Activated T-cell treated with anti-CD3 and anti-CD28 coated beads, Interleukin-2, amount 50 U/mL, for 72 hours (primary cell): ENCODE data around the gene MXD4. TPM values are rescaled to one million over a fixed set of nuclear protein-coding genes. Genes with fewer than 3 reads are reported as not detected.

ENCODE experiments used
- ATAC-seq, 2 donors: fragments of 150-1000 bp; cut with Tn5 transposase; replicated peaks in 1 of 2; 2 replicates each; pipeline ENCODE4 v1.10.0; 2021; ENCODE audit warnings: moderate library complexity in 2 of 2, mild to moderate bottlenecking in 1 of 2
- DNase-seq, 2 donors: peaks; one replicate each; pipeline ENCODE4 v3.0.0; 2021 to 2022; ENCODE audit warnings: mixed read lengths in 1 of 2
- H3K27ac Mint-ChIP-seq: one replicate; pipeline ENCODE4 v1.8.0; 2022; ENCODE audit warnings: mild to moderate bottlenecking, moderate library complexity, mixed read lengths
- H3K27me3 Mint-ChIP-seq: one replicate; pipeline ENCODE4 v1.8.0; 2022; ENCODE audit warnings: low read depth, mixed read lengths
- H3K36me3 Mint-ChIP-seq, 2 donors: one replicate each; pipeline ENCODE4 v1.8.0; 2022; ENCODE audit warnings: mixed read lengths in 2 of 2, mild to moderate bottlenecking in 1 of 2; ENCODE audit not compliant: insufficient read depth in 2 of 2
- H3K4me1 Mint-ChIP-seq: one replicate; pipeline ENCODE4 v1.8.0; 2022; ENCODE audit warnings: low read depth, mixed read lengths
- H3K4me3 Mint-ChIP-seq, 2 donors: one replicate each; pipeline ENCODE4 v1.8.0; 2022; ENCODE audit warnings: mild to moderate bottlenecking in 2 of 2, mixed read lengths in 2 of 2, moderate library complexity in 2 of 2
- H3K9me3 Mint-ChIP-seq, 2 donors: one replicate each; pipeline ENCODE4 v1.8.0; 2022; ENCODE audit warnings: mixed read lengths in 2 of 2
- total RNA-seq, 2 donors: library from RNA; stranded (reverse); gene quantifications; one replicate each; pipeline ENCODE4 v1.2.3, GENCODE V29; 2022

Gene MXD4
- total RNA-seq, 2 donors from 2014 or later, result 10.1 to 11.3 TPM

DNA sequence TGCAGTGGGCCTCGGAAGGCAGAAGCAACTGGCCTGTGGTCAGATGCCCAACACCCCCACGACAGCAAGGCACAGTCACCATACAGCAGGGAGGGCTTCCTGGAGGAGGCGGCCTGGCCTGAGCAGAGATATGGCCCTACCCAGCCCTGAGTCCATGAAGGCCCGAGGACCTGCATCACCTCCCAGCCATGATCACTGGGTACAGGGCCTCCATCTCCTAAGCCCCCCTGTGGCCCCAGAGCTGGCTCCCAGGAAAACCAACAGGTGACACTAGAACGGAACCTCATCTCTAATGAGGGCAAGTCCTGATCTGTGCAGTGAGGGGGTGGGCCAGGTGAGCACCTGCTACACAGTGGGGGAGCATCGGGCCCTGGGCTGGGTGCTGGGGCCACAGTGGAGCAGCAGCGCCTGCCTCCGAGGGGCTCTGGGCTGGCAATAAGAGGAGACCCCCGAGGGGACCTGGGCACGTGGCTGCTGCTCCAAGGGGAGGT, 26.2 kb upstream of the MXD4 start:
- H3K27me3 Mint-ChIP-seq, result no peaks in the 10 kb centered on the region
- peaks cover 20% of the 10 kb centered on the region for H3K4me1 Mint-ChIP-seq
- ATAC-seq (no peak), DNase-seq (no peak)
- no peaks in the 10 kb centered on the region for H3K9me3 Mint-ChIP-seq
- no peak overlapping the region for H3K4me3 Mint-ChIP-seq
- H3K36me3 Mint-ChIP-seq, result no peaks in the 10 kb centered on the region
- no peak overlapping the region for H3K27ac Mint-ChIP-seq

DNA sequence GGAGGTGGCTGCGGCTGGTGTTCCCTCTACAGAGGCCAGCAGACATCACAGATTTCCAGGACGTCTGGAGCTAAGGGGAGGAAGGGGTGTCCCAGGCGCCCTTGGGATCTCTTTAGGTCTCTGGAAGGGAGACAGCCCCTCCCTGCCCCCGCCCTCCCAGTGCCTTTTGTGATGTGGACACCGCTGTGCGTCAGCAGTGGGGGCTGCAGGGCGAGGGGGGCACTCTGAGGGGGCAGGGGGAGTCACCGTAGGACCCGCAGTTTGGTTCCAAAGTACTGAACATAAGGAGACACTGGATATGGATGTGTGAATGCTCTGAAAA, 25.6 kb upstream of the MXD4 start:
- DNase-seq, result no peak
- Mint-ChIP-seq H3K4me3 (no peak overlapping the region), H3K27me3 (no peaks in the 10 kb centered on the region), H3K9me3 (no peaks in the 10 kb centered on the region), H3K27ac (no peak overlapping the region), H3K4me1 (peaks cover 25% of the 10 kb centered on the region), H3K36me3 (no peaks in the 10 kb centered on the region)
- no peak for ATAC-seq

DNA sequence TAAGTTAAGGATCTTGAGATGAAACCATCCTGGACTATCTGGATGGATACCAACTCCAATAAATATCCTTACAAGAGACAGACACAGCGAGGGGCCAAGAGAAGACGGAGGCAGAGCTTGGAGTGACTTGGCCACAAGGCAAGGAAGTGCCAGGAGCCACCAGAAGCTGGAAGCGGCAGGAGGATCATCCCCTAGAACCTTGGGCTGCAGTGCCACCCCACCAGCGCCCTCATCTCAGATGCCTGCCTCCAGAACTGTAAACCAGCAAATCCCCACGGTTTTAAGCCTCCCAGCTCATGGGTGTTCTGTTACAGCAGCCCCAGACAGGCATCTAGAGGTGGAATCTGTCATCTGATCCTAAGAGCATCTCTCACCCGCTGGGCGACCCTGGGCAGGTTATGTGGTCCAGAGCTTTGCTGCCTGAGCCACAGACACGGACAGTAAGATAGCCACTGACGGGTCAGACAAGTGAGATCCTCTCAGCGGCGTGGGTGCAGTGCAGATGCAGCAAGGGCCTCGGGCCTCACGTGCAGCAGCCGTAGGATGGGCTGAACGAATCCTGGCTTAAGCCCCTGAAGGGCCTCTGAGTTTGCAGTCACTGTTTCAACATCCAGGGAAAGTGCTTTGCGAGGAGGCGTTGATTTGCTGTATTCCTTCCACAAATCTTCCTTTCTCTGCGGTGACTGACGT, 25.1 kb upstream of the MXD4 start:
- no peaks in the 10 kb centered on the region for H3K27me3 Mint-ChIP-seq
- no peaks in the 10 kb centered on the region for H3K36me3 Mint-ChIP-seq
- no peak for ATAC-seq
- no peak overlapping the region for H3K4me3 Mint-ChIP-seq
- peaks cover 30% of the 10 kb centered on the region for H3K4me1 Mint-ChIP-seq
- DNase-seq, result no peak
- no peaks in the 10 kb centered on the region for H3K9me3 Mint-ChIP-seq
- no peak overlapping the region for H3K27ac Mint-ChIP-seq

DNA sequence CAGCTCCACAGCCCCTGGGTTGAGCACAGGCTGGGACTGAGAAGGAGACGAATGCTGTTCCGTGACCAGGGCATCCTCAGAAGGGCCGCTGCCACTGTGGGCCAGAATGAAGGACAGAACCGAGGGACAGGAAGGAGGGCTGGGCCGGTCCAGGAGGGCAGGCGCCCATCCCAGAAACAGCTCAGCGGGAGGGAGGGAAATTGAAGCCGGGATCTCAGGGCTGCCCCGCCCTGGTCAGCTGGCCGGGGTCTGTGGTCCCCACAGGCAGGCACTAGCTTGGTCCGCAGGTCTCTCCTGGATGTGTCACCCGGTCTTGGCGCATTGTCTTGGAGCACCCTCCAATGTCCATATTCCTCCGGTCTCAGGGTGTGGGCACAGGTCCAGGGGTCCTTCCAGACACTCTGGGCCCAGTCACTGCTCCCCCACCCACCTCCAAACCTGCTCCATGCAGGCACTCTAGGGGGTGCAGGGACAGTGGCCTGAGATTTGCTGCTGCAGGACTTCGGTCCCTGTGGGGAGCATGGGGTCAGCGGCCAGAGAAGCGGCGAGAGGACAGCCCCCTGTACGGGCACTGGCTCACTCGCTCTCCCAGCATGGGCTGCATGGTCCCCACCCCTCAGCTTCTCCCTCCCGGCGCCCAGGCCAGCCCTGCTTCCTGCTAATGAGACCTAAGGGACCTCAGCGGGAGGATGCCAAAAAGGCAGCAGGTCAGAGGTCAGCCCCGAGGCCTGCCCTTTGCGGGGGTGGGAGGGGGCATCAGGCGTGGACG, 23.9 kb upstream of the MXD4 start:
- no peak overlapping the region for H3K4me3 Mint-ChIP-seq
- H3K9me3 Mint-ChIP-seq, result no peaks in the 10 kb centered on the region
- DNase-seq, result no peak
- peaks cover 35% of the 10 kb centered on the region for H3K4me1 Mint-ChIP-seq
- no peak for ATAC-seq
- no peaks in the 10 kb centered on the region for H3K36me3 Mint-ChIP-seq
- H3K27ac Mint-ChIP-seq, result no peak overlapping the region
- no peaks in the 10 kb centered on the region for H3K27me3 Mint-ChIP-seq

DNA sequence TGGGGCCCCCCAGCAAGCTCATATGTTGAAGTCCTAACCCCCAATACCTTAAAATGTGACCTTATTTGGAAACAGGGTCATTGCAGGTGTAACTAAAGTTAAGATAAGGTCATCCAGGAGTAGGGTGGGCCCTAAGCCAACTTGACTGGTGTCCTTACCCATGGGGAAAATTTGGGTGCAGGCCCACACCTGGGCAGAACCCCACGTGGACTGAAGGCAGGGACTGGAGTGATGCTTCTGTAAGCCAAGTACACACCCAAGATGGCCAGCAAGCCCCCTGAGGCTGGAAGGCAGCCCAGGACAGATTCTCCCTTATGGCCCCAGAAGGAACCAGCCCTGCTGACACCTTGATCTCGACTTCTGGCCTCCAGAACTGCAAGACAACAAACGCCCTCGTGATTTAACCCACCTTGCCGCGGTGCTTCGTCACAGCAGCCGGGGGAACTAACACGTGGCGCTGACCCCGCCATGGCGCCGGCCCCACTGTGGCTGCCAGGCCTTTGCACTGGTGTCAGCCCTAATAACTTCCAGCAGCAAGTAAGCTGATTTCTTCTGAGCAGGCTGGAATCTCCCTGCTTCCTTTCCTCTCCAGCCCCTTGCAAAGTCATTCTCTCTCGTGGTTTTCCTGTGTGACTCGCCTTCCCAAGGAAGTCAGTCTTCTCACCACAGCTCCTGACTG, 23.2 kb upstream of the MXD4 start:
- no peaks in the 10 kb centered on the region for H3K27me3 Mint-ChIP-seq
- DNase-seq (no peak), ATAC-seq (no peak)
- no peaks in the 10 kb centered on the region for H3K36me3 Mint-ChIP-seq
- no peak overlapping the region for H3K4me3 Mint-ChIP-seq
- no peaks in the 10 kb centered on the region for H3K9me3 Mint-ChIP-seq
- H3K27ac Mint-ChIP-seq, result no peak overlapping the region
- H3K4me1 Mint-ChIP-seq, result peaks cover 35% of the 10 kb centered on the region

DNA sequence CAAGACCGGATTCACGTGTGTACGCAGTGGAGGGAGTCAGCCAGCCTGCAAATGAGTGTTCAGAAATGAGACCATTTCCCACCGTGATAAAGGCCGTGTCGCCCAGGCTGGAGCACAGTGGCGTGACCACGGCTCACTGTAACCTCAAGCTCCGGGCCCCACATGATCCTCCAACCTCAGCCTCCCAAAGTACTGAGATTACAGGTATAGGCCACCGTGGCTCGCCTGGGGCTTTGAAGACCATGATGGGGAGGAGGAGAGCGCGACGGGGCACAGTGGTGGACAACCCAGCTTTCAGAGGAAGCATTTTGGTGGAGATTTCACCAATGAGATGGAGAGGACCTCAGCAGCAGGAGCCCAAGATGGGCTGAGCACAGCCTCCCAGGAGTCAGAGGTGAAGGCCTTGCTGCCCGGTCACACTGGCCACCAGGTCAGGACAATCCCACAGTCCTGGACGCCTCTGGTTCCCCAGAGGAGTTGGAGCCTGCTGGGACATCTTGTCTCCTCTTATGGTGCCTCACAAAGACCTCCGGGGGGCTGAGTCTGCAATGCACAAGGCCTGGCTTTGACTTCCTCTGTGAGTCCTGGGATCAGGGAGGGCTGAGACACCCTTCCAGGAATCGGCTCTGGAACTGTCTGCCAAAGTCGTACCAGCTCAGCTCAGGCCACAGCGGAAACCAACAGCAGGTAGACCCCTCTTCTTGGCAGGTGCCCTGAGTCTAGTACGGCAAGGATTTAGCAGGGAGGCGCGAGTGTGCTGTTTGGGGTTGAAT, 22.4 kb upstream of the MXD4 start:
- H3K4me3 Mint-ChIP-seq, result no peak overlapping the region
- DNase-seq (no peak), ATAC-seq (no peak)
- peaks cover 30% of the 10 kb centered on the region for H3K4me1 Mint-ChIP-seq
- no peaks in the 10 kb centered on the region for H3K36me3 Mint-ChIP-seq
- no peaks in the 10 kb centered on the region for H3K9me3 Mint-ChIP-seq
- H3K27ac Mint-ChIP-seq, result no peak overlapping the region
- H3K27me3 Mint-ChIP-seq, result no peaks in the 10 kb centered on the region

DNA sequence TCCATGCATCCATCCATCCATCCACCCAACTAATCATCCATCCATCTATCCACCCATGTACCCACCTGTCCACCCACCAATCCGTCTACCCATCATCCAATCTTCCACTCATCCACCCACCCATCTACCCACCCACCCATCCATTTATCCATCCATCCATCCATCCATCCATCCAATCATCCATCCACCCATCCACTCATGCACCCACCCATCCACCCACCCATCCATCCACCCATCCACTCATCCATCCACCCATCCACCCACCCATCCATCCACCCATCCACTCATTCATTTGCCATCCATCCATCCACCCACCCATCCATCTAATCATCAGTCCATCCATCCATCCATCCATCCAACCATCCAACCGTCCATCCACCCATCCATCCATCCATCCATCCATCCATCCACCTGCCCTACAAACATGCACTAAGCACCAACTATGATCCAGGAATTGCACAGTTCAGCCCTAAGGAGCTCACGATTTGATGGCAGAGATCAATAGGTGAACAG, 21.3 kb upstream of the MXD4 start:
- DNase-seq (no peak), ATAC-seq (no peak)
- Mint-ChIP-seq H3K4me1 (peaks cover 30% of the 10 kb centered on the region), H3K27ac (no peak overlapping the region), H3K4me3 (no peak overlapping the region), H3K27me3 (no peaks in the 10 kb centered on the region), H3K36me3 (no peaks in the 10 kb centered on the region), H3K9me3 (no peaks in the 10 kb centered on the region)

DNA sequence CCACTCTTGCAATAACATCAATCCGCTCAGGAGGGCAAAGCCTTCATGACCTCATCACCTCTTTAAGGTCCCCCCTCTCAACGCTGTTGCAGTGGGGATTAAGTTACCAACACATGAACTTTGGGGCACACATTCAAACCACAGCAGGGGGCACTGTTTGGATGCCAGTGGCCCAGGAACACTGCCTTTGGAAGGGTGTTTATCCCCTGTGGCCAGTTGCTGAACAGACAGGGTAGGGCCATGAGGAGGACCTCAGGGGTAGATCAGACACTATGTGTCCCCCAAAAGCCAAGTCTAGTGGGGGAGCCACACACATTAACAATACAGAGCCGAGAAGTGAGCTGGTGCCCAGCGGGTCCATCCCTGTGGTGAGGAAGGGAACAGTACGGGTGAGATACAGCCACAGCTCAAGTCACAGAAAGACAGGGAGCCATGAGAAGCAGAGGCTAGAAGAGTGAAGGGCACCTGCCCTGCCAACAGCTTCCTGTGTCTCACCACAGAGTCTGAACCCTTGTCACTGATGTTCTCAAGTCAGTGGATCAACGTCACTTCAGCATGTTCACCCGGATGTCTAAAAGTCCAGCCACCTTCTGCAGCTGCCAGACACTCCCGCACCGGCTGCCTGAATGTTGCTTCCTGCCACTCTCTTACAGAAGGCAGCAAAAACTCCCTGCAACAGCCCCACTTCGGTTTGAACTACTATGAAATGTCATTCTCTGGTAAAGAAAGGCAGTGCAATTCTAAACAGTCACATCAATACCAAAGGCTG, 19.9 kb upstream of the MXD4 start:
- Mint-ChIP-seq H3K4me1 (peaks cover 30% of the 10 kb centered on the region), H3K27ac (peak overlapping the region; percentile 73), H3K9me3 (no peaks in the 10 kb centered on the region), H3K27me3 (no peaks in the 10 kb centered on the region), H3K4me3 (peak overlapping the region; percentile 58 to 60), H3K36me3 (no peaks in the 10 kb centered on the region)
- DNase-seq (peak; percentile 75 to 82), ATAC-seq (peak; percentile 94 to 96)

DNA sequence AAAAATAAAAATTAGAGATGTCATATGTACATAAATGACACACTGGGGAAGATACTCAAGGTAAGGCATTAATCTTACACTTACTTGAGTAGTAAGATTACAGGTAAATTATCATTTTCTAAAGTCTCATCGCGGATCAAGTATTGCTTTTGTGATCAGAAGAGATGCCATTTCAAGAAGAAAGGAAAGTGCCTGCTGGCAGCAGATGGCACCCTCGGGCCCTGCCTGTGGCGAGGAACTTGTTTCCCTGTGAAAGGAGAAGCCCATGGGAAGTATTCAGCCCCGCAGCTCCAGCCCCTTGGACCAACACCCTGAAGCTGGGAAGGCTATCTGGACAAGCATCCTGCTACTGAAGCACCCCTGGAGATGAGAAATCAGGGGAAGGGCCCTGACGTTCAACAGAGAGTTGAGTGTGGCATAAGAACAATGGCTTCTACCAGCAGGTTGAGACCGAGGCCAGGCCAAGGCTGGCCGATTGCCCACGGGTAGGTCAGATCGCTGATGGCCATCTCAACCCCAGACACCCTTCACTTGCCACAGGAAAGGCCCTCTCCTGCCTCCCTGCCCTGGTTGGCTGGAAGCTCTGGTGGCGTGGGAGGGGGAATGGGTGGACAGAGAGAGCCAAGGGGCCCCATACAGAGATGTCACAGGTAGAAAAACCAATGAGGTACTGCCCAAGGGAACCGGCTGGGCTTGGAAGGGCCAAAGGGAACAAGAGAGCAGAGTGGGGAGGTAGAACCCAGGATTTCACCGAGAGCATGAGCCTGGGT, 18.8 kb upstream of the MXD4 start:
- Mint-ChIP-seq H3K36me3 (no peaks in the 10 kb centered on the region), H3K27me3 (no peaks in the 10 kb centered on the region), H3K9me3 (no peaks in the 10 kb centered on the region), H3K27ac (peak overlapping the region; percentile 72), H3K4me1 (peaks cover 30% of the 10 kb centered on the region), H3K4me3 (peak overlapping the region; percentile 58 to 59)
- ATAC-seq, result no peak
- DNase-seq, result no peak

DNA sequence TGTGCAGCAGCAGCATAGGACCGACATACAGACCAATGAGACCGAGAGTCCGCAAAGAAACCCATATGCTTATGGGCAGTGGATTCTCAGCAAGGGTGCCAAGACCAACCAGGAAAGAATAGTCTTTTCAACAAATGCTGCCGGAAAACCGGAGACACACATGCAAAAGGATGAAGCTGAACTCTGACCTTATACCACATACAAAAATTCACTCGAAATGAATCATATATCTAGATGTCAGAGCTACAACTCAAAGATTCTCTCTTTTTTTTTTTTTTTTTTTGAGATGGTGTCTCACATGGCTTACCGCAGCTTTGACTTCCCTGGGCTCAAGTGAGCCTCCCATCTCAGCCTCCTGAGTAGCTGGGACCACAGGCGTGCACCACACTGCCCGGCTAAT, 16.0 kb upstream of the MXD4 start:
- Mint-ChIP-seq H3K4me1 (peaks cover 26% of the 10 kb centered on the region), H3K9me3 (no peaks in the 10 kb centered on the region), H3K27me3 (no peaks in the 10 kb centered on the region), H3K36me3 (no peaks in the 10 kb centered on the region), H3K27ac (no peak overlapping the region), H3K4me3 (no peak overlapping the region)
- no peak for ATAC-seq
- DNase-seq, result no peak

DNA sequence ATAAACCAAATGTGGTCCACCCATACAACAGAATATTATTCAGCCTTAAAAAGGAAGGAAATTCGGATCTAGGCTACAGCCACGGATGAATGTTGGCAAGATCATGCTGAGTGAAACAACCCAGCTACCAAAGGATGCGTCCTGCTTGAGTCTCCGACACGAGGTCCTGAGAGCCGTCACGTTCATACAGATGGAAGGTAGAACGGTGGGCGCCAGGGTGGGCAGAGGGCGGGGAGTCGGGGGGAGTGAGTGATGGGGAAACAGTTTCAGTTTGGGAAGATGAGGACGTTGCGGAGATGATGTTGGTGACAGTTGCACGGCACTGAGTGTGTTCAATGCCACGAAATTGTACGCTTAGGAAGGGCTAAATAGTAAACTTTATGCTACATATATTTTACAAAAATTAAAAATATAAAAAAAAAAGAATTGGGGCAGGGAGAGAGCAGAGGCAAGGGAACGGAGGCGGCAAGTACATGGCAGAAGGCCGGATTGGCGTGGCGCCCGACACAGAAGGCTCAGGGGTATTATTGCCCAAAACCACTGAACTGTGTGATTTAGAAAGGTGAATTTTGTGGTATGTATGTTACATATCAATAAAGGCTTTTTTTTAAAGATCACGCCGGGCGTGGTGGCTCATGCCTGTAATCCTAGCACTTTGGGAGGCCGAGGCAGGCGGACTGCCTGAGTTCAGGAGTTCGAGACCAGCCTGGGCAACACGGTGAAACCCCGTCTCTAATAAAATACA, 14.8 kb upstream of the MXD4 start:
- H3K36me3 Mint-ChIP-seq, result no peaks in the 10 kb centered on the region
- no peaks in the 10 kb centered on the region for H3K9me3 Mint-ChIP-seq
- no peaks in the 10 kb centered on the region for H3K27me3 Mint-ChIP-seq
- H3K4me1 Mint-ChIP-seq, result peaks cover 14% of the 10 kb centered on the region
- no peak for DNase-seq
- H3K4me3 Mint-ChIP-seq, result no peak overlapping the region
- H3K27ac Mint-ChIP-seq, result no peak overlapping the region
- no peak for ATAC-seq
